Right cardiac atrium (tissue), 5 donors: ENCODE results near the gene STXBP4. TPM values are rescaled to one million over a fixed set of nuclear protein-coding genes. Genes with fewer than 3 reads are reported as not detected.
A peak's percentile ranks its signal among the peaks of the same experiment; 100 is the strongest.
"Not testable (repeated sequence)": the region's sequence is repeated elsewhere in the genome, so short reads cannot be mapped to it uniquely, and the experiment has no call there.

Experiments used
- ATAC-seq, 2 donors: fragments of 200-7000 bp; cut with Tn5 transposase; one replicate each; pipeline versions ENCODE4 v1.8.0 to v1.9.1; 2020; ENCODE audit warnings: moderate library complexity in 2 of 2, mild to moderate bottlenecking in 1 of 2
- DNase-seq, 3 donors: peaks; one replicate each; pipeline ENCODE4 v3.0.0-alpha.2; 2020
- H3K27ac ChIP-seq: one replicate; pipeline ENCODE4 v1.5.1; 2013; ENCODE audit warnings: mild to moderate bottlenecking, low read length, control low read depth, moderate library complexity
- H3K27me3 ChIP-seq: one replicate; pipeline ENCODE4 v1.6.1; 2013; ENCODE audit not compliant: control insufficient read depth, insufficient read depth
- H3K4me1 ChIP-seq: one replicate; pipeline ENCODE4 v1.6.1; 2013; ENCODE audit warnings: low read length; ENCODE audit not compliant: control insufficient read depth, insufficient read depth
- H3K4me3 ChIP-seq: one replicate; pipeline ENCODE4 v1.5.1; 2013; ENCODE audit warnings: low read length, control low read depth
- H3K9me3 ChIP-seq: one replicate; pipeline ENCODE4 v1.6.1; 2013; ENCODE audit warnings: low read length; ENCODE audit not compliant: control insufficient read depth
- WGBS: extraction: QIAGEN DNeasy Blood & Tissue Kit; methylation state at CpG from one replicate; pipeline ENCODE4 v1.1.7; 2013; 5-methylcytosine and 5-hydroxymethylcytosine counted together
- intact Hi-C, 4 donors: fragments of 100-400 bp; cut with DNase I; formaldehyde crosslinking; loops; one replicate each; pipeline versions ENCODE4 v1.11.0 to v1.14.0; 2022 to 2023
- polyA plus RNA-seq: library from polyadenylated mRNA; stranded (reverse); fragments of 200-250 nt; gene quantifications from one replicate; pipeline ENCODE4 v1.2.3, GENCODE V29; 2013
- total RNA-seq, 4 donors: library from RNA; stranded (reverse); fragmentation: NEBNext Ultra II Directional; extraction: Animal tissue kit (Norgen Biotek cat#: 25700); gene quantifications; one replicate each; pipeline ENCODE4 v1.2.1, GENCODE V29; 2021
- donor health status: healthy with polysubstance abuse.
- donor health status: DM: no; HTN: yes; CAD: no.
- donor health status: DM: no; HTN: no; CAD: no.
- donor health status: DM: no; HTN: yes; CAD: no; lungs with severe emphysema.
- donor health status: DM: yes; HTN: yes; CAD: no.

The STXBP4 gene
- total and polyA plus RNA-seq, 5 donors = 2.6 to 10.8 (median 9.4) TPM

- H3K27me3 ChIP-seq, H3K4me1 ChIP-seq, H3K9me3 ChIP-seq, H3K4me3 ChIP-seq, H3K27ac ChIP-seq, DNase-seq, ATAC-seq, intact Hi-C loops: not testable (repeated sequence)
- WGBS = 98% methylated on average over 4 of the region's 4 CpGs
Measured at GRCh38 chr17:55073467-55073866, 104.9 kb downstream of the STXBP4 start.

DNA sequence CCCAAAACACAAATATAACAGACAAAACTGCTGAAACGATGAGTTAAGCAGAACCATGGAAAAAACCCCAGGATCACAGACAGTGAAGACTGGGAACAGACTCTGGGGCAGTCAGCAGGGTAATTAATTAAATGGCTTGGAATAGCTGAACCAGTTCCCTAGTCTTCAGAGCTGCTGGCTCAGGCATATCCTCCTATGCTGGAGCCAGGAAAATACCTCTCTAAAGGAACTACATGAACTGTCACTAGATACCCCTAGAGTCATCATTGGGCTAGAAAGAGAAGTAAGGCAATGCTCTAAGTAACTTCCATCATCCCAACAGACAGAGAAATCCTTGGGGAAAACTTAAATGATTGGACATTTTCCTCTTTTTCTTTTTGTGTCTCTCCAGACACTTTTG lies 113.0 kb downstream of the STXBP4 start:
- no peak for DNase-seq
- 95% methylated on average over 1 of the region's 1 CpG for WGBS
- Histone ChIP-seq H3K9me3 (no peaks in the 10 kb centered on the region), H3K27me3 (no peaks in the 10 kb centered on the region), H3K4me3 (no peak overlapping the region), H3K4me1 (no peaks in the 10 kb centered on the region), H3K27ac (no peak overlapping the region)
- ATAC-seq = no peak
- intact Hi-C loops = no loop called here

- no peaks in the 10 kb centered on the region for H3K27me3 ChIP-seq
- H3K9me3 ChIP-seq = no peaks in the 10 kb centered on the region
- intact Hi-C loops = no loop called here
- ATAC-seq = peak; percentile 79 to 82
- no peaks in the 10 kb centered on the region for H3K4me1 ChIP-seq
- no peak overlapping the region for H3K4me3 ChIP-seq
- WGBS = 52% methylated on average over 2 of the region's 2 CpGs
- no peak overlapping the region for H3K27ac ChIP-seq
- DNase-seq = no peak
Measured at GRCh38 chr17:55086635-55087058, 118.1 kb downstream of the STXBP4 start.

GRCh38 chr17:55089256-55089655 lies 120.7 kb downstream of the STXBP4 start:
- H3K9me3 ChIP-seq = no peaks in the 10 kb centered on the region
- no peaks in the 10 kb centered on the region for H3K4me1 ChIP-seq
- intact Hi-C loops = no loop called here
- WGBS = 93% methylated on average over 2 of the region's 2 CpGs
- no peak overlapping the region for H3K4me3 ChIP-seq
- no peak for DNase-seq
- H3K27me3 ChIP-seq = no peaks in the 10 kb centered on the region
- ATAC-seq = no peak
- H3K27ac ChIP-seq = no peak overlapping the region

GRCh38 chr17:55090079-55090492 lies 121.5 kb downstream of the STXBP4 start:
- Histone ChIP-seq H3K27ac (no peak overlapping the region), H3K27me3 (no peaks in the 10 kb centered on the region), H3K4me1 (no peaks in the 10 kb centered on the region), H3K4me3 (no peak overlapping the region), H3K9me3 (no peaks in the 10 kb centered on the region)
- DNase-seq (no peak), ATAC-seq (peak in 1 of 2 donors; percentile 36)
- intact Hi-C loops = no loop called here
- WGBS = 63% methylated on average over 3 of the region's 3 CpGs

DNA sequence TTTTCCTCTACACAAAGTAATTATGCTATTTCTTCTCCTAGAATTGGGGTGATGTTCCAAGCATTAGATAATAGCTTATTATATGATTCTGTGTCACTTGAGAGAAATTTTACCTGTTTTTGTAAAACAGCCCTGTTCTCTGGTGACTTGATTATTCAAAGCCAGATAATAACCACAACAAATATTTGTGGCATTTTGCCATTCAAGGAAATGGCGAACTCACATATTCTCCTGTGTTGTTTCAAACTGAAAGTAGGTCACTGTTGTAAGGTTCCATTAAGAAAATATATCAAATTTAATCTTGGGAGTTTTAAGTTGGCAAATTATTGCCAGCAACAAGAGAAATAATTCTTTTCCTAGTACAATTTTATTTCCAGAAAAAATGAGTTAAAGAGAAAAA lies 124.8 kb downstream of the STXBP4 start:
- Histone ChIP-seq H3K27me3 (no peaks in the 10 kb centered on the region), H3K9me3 (no peaks in the 10 kb centered on the region), H3K4me3 (no peak overlapping the region), H3K4me1 (no peaks in the 10 kb centered on the region), H3K27ac (no peak overlapping the region)
- 74% methylated on average over 1 of the region's 1 CpG for WGBS
- ATAC-seq (no peak), DNase-seq (no peak)
- intact Hi-C loops = no loop called here

GRCh38 chr17:55098765-55099164 lies 130.2 kb downstream of the STXBP4 start:
- Histone ChIP-seq H3K4me1 (no peaks in the 10 kb centered on the region), H3K27me3 (no peaks in the 10 kb centered on the region), H3K27ac (no peak overlapping the region), H3K9me3 (no peaks in the 10 kb centered on the region), H3K4me3 (no peak overlapping the region)
- WGBS = 93% methylated on average over 1 of the region's 1 CpG
- ATAC-seq (no peak), DNase-seq (no peak)
- intact Hi-C loops = no loop called here

DNA sequence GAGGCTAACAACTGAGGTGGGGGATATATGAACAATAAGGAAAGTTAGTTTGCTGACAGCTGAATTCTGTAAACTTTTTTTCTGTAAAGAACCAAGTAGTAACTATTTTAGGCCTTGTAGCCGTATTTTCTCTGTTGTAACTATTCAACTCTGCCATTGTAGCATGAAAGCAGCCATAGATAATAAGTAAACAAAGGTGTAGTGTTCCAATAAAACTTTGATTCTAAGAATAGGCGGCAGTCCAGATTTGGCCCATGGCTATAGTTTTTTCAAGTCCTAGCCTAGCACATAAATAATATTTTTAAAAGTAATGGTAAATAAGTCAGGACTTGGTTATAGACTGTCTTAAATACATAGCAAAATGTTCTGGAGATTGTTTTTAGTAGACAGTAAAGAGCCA lies 142.0 kb downstream of the STXBP4 start:
- Histone ChIP-seq H3K4me1 (no peaks in the 10 kb centered on the region), H3K27ac (no peak overlapping the region), H3K9me3 (no peaks in the 10 kb centered on the region), H3K4me3 (no peak overlapping the region), H3K27me3 (no peaks in the 10 kb centered on the region)
- intact Hi-C loops = no loop called here
- DNase-seq = no peak
- WGBS = 95% methylated on average over 2 of the region's 2 CpGs
- ATAC-seq = no peak

DNA sequence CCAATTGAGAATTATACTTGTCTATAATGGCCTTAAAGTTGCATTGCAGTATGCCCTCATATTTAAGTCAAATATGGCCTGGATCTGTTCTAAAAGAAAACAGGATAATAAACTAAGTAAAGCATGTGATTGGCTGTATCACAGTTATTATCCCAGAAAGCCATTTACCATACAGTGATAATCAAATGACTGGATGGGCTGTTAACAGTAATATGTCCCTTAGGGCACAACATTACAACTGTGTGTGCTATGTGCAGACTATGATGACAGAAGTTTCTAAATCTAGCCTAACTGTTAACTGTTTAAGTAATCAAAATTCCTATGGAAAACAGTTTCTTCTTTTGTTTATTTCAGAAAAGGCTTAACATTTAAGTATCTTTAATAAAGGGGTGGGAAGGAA lies 145.7 kb downstream of the STXBP4 start:
- H3K4me1 ChIP-seq = no peaks in the 10 kb centered on the region
- no peak overlapping the region for H3K4me3 ChIP-seq
- H3K27me3 ChIP-seq = no peaks in the 10 kb centered on the region
- no peak for DNase-seq
- H3K27ac ChIP-seq = no peak overlapping the region
- ATAC-seq = no peak
- H3K9me3 ChIP-seq = no peaks in the 10 kb centered on the region
- intact Hi-C loops = no loop called here

GRCh38 chr17:55116440-55116914 lies 147.9 kb downstream of the STXBP4 start:
- Histone ChIP-seq H3K27ac (no peak overlapping the region), H3K9me3 (no peaks in the 10 kb centered on the region), H3K27me3 (no peaks in the 10 kb centered on the region), H3K4me3 (no peak overlapping the region), H3K4me1 (no peaks in the 10 kb centered on the region)
- DNase-seq (no peak), ATAC-seq (no peak)
- WGBS = 20% methylated on average over 2 of the region's 2 CpGs
- intact Hi-C loops = no loop called here

DNA sequence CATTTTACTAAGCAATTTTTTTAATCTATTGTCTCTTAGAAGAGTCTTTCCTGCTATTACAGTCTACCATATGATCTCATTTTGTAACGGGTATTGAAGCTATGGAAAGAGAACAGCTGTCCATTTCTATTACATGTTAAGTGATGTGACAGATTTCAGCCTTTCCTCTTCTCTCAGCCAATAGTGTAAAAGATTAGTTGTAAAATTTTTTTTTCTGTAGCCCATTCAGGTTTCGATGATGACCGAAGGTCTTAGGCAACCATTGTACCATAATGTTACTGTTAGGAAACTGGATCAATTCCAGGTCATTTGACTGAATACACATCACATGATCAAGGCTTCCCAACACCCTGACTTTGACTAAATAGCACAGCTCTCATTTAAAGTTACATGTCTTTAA lies 148.6 kb downstream of the STXBP4 start:
- H3K9me3 ChIP-seq = no peaks in the 10 kb centered on the region
- no peak for DNase-seq
- no peak overlapping the region for H3K27ac ChIP-seq
- intact Hi-C loops = no loop called here
- WGBS = 52% methylated on average over 3 of the region's 3 CpGs
- no peaks in the 10 kb centered on the region for H3K27me3 ChIP-seq
- ATAC-seq = no peak
- H3K4me1 ChIP-seq = no peaks in the 10 kb centered on the region
- no peak overlapping the region for H3K4me3 ChIP-seq

GRCh38 chr17:55120651-55121050 lies 152.1 kb downstream of the STXBP4 start:
- no peaks in the 10 kb centered on the region for H3K9me3 ChIP-seq
- DNase-seq (no peak), ATAC-seq (no peak)
- no peak overlapping the region for H3K27ac ChIP-seq
- H3K27me3 ChIP-seq = no peaks in the 10 kb centered on the region
- H3K4me3 ChIP-seq = no peak overlapping the region
- intact Hi-C loops = no loop called here
- H3K4me1 ChIP-seq = no peaks in the 10 kb centered on the region
